ENCODE measurements around the gene HBA2. TPM values are rescaled to one million over a fixed set of nuclear protein-coding genes. Genes with fewer than 3 reads are reported as not detected.
"Not testable (repeated sequence)": the region's sequence is repeated elsewhere in the genome, so short reads cannot be mapped to it uniquely, and the experiment has no call there.

The HBA2 gene
- not detected for total RNA-seq (2021; fragmentation: NEBNext Ultra II Directional; extraction: Animal tissue kit (Norgen Biotek cat#: 25700))
- long read RNA-seq: 0 reads

DNA sequence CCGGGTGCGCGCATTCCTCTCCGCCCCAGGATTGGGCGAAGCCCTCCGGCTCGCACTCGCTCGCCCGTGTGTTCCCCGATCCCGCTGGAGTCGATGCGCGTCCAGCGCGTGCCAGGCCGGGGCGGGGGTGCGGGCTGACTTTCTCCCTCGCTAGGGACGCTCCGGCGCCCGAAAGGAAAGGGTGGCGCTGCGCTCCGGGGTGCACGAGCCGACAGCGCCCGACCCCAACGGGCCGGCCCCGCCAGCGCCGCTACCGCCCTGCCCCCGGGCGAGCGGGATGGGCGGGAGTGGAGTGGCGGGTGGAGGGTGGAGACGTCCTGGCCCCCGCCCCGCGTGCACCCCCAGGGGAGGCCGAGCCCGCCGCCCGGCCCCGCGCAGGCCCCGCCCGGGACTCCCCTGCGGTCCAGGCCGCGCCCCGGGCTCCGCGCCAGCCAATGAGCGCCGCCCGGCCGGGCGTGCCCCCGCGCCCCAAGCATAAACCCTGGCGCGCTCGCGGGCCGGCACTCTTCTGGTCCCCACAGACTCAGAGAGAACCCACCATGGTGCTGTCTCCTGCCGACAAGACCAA, at the start of gene HBA2:
Gene HBA2 (plus strand): TSS at position 503 of the 568 bp plus-strand sequence. CDS start 37 bp downstream, at position 540.
- not testable (repeated sequence) for H3K36me3 Mint-ChIP-seq (ENCODE audit: low read depth); H3K4me3 Mint-ChIP-seq; H3K9me3 Mint-ChIP-seq; DNase-seq; H3K27ac Mint-ChIP-seq; H3K4me1 Mint-ChIP-seq (ENCODE audit: low read depth)
- peaks cover 37% of the 10 kb centered on the region for H3K27me3 Mint-ChIP-seq (ENCODE audit: insufficient read depth)

DNA sequence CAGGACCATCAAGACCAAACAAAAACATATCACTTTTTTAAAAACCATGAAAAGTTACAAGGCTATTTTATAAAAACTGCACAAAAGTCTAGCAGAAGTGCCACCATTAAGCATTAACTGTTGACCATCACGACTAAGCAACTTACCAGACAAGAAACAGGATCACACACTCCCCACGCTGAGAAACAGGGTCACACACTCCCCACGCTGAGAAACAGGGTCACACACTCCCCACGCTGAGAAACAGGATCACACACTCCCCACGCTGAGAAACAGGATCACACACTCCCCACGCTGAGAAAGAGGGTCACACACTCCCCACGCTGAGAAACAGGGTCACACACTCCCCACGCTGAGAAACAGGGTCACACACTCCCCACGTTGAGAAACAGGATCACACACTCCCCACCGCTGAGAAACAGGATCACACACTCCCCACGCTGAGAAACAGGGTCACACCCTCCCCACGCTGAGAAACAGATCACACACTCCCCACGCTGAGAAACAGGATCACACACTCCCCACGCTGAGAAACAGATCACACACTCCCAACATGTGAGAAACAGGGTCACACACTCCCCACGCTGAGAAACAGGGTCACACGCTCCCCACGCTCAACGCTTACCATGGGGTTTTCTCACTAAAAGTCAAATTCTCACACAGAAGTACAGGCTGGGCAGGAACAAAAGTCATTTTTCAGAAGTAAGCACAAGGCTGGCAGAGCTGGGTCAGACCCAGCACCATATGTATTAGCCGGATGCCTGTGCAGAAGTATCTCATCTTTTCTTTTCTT, 48.9 kb upstream of the HBA2 start:
- not testable (repeated sequence) for H3K36me3 Mint-ChIP-seq (ENCODE audit: low read depth); H3K9me3 Mint-ChIP-seq; H3K4me3 Mint-ChIP-seq; DNase-seq; H3K4me1 Mint-ChIP-seq (ENCODE audit: low read depth); H3K27me3 Mint-ChIP-seq (ENCODE audit: insufficient read depth); H3K27ac Mint-ChIP-seq

GRCh38 chr16:125011-125410, 47.7 kb upstream of the HBA2 start:
- H3K27me3 Mint-ChIP-seq (ENCODE audit: insufficient read depth): no peaks in the 10 kb centered on the region; the same call in 1 of the 2 replicates
- H3K9me3 Mint-ChIP-seq: no peaks in the 10 kb centered on the region
- H3K4me1 Mint-ChIP-seq (ENCODE audit: low read depth): peaks cover 5% of the 10 kb centered on the region
- H3K36me3 Mint-ChIP-seq (ENCODE audit: low read depth): no peaks in the 10 kb centered on the region
- DNase-seq: no peak
- TF ChIP-seq, protein P1, sequence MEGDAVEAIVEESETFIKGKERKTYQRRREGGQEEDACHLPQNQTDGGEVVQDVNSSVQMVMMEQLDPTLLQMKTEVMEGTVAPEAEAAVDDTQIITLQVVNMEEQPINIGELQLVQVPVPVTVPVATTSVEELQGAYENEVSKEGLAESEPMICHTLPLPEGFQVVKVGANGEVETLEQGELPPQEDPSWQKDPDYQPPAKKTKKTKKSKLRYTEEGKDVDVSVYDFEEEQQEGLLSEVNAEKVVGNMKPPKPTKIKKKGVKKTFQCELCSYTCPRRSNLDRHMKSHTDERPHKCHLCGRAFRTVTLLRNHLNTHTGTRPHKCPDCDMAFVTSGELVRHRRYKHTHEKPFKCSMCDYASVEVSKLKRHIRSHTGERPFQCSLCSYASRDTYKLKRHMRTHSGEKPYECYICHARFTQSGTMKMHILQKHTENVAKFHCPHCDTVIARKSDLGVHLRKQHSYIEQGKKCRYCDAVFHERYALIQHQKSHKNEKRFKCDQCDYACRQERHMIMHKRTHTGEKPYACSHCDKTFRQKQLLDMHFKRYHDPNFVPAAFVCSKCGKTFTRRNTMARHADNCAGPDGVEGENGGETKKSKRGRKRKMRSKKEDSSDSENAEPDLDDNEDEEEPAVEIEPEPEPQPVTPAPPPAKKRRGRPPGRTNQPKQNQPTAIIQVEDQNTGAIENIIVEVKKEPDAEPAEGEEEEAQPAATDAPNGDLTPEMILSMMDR (IDR thresholded peaks at IDR 0.05): no peak
- H3K4me3 Mint-ChIP-seq: no peak overlapping the region
- H3K27ac Mint-ChIP-seq: no peak overlapping the region

DNA sequence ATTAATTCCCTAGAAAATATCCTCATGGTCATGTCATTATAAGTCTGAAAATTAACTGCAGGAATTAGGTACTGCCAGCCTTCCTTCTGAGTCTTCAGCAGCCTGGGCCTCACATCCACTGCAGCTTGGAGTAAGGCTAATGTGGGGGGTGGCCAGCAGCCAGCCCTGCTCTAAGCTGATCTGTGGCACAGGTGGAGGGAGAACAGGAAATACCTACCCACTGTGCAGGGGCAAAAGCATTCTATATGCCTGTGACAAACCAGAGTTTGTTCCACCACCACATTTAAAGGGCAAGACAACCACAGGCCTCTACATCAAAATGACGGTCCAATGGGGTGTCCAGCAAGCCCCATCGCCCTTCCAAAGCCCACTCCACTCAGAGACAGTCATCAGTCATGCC, 43.6 kb upstream of the HBA2 start:
- no peak overlapping the region for H3K27ac Mint-ChIP-seq
- TF ChIP-seq, protein P1 (IDR thresholded peaks at IDR 0.05): no peak
- peaks cover 10% of the 10 kb centered on the region for H3K4me1 Mint-ChIP-seq (ENCODE audit: low read depth)
- no peak for DNase-seq
- H3K4me3 Mint-ChIP-seq: no peak overlapping the region
- H3K27me3 Mint-ChIP-seq (ENCODE audit: insufficient read depth): no peaks in the 10 kb centered on the region; the same call in 1 of the 2 replicates
- H3K9me3 Mint-ChIP-seq: no peaks in the 10 kb centered on the region
- H3K36me3 Mint-ChIP-seq (ENCODE audit: low read depth): peaks cover 4% of the 10 kb centered on the region; the same call in 1 of the 2 replicates

DNA sequence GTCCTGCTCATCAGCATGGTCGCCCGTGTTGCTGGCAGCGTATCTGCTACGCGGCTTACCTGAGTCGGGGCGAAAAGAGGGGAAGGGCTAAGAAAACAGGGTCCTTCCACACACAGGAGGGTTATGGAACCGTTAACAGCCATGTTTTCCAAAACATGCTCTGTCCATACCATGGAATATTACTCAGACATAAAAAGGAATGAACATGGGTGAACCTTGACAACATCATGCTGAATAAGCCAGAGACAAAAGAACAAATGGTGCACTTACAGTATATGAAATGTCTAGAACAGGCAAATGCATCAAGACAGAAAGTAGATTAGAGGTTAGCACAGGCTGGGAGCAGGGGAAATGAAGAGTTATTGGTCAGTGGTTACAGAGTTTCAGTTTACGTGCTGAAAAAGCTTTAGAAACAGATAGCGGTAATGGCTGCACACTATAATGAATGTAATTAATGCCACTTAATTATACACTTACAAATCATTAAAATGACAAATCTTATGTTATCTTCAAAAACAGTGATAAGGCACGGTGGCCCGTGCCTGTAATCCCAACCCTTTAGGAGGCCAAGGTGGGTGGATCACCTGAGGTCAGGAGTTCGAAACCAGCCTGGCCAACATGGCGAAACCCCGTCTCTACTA, 42.0 kb upstream of the HBA2 start:
- Mint-ChIP-seq H3K27me3 (ENCODE audit: insufficient read depth) (no peaks in the 10 kb centered on the region; the same call in 1 of the 2 replicates), H3K4me1 (ENCODE audit: low read depth) (peaks cover 14% of the 10 kb centered on the region), H3K27ac (no peak overlapping the region), H3K36me3 (ENCODE audit: low read depth) (peaks cover 11% of the 10 kb centered on the region), H3K9me3 (no peaks in the 10 kb centered on the region), H3K4me3 (no peak overlapping the region)
- TF ChIP-seq, protein P1 (IDR thresholded peaks at IDR 0.05): no peak
- no peak for DNase-seq

GRCh38 chr16:132120-132519, 40.6 kb upstream of the HBA2 start:
- no peak for DNase-seq
- peaks cover 21% of the 10 kb centered on the region for H3K4me1 Mint-ChIP-seq (ENCODE audit: low read depth)
- TF ChIP-seq, protein P1 (IDR thresholded peaks at IDR 0.05): no peak
- no peaks in the 10 kb centered on the region; the same call in 1 of the 2 replicates for H3K27me3 Mint-ChIP-seq (ENCODE audit: insufficient read depth)
- H3K36me3 Mint-ChIP-seq (ENCODE audit: low read depth): peaks cover 17% of the 10 kb centered on the region
- no peak overlapping the region for H3K27ac Mint-ChIP-seq
- H3K4me3 Mint-ChIP-seq: no peak overlapping the region
- no peaks in the 10 kb centered on the region for H3K9me3 Mint-ChIP-seq

All from HFFc6 (cell line).